ENCODE data around the gene CSAG2.
"Not testable (repeated sequence)": the region's sequence is repeated elsewhere in the genome, so short reads cannot be mapped to it uniquely, and the experiment has no call there.

The CSAG2 gene

GRCh38 chrX:152709173-152709572, at the start of gene CSAG2:
CSAG2 (minus strand) TSS chrX:152709273; CDS start chrX:152709112, 161 bp downstream.
- in situ Hi-C loops (cut with HindIII; ENCODE audit: low sequenced_read_pairs): not testable (repeated sequence)

GRCh38 chrX:152754871-152755270, 45.8 kb upstream of the CSAG2 start:
- in situ Hi-C loops (cut with HindIII; ENCODE audit: low sequenced_read_pairs): not testable (repeated sequence)

GRCh38 chrX:152753686-152754650, 44.9 kb upstream of the CSAG2 start, which contains the start of gene MAGEA2:
MAGEA2 (minus strand) TSS chrX:152753842; CDS start chrX:152751363, 2,479 bp downstream.
- in situ Hi-C loops (cut with HindIII; ENCODE audit: low sequenced_read_pairs): not testable (repeated sequence)

- in situ Hi-C loops (cut with HindIII; ENCODE audit: low sequenced_read_pairs): no loop called here
These were observed 29.5 kb upstream of the CSAG2 start for GRCh38 chrX:152738560-152738959.

- in situ Hi-C loops (cut with HindIII; ENCODE audit: low sequenced_read_pairs): not testable (repeated sequence)
These were observed 27.5 kb upstream of the CSAG2 start for GRCh38 chrX:152736528-152736927.

GRCh38 chrX:152735860-152736511, 26.9 kb upstream of the CSAG2 start:
- in situ Hi-C loops (cut with HindIII; ENCODE audit: low sequenced_read_pairs): no loop called here

DNA sequence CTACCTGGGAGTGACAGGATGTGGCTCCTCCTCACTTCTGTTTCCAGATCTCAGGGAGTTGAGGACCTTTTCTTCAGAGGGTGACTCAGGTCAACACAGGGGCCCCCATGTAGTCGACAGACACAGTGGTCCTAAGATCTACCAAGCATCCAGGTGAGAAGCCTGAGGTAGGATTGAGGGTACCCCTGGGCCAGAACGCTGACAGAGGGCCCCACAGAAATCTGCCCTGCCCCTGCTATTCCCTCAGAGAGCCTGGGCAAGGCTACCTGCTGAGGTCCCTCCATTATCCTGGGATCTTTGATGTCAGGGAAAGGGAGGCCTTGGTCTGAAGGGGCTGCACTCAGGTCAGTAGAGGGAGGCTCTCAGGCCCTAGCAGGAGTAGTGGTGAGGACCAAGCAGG, 26.0 kb upstream of the CSAG2 start:
- in situ Hi-C loops (cut with HindIII; ENCODE audit: low sequenced_read_pairs): no loop called here

DNA sequence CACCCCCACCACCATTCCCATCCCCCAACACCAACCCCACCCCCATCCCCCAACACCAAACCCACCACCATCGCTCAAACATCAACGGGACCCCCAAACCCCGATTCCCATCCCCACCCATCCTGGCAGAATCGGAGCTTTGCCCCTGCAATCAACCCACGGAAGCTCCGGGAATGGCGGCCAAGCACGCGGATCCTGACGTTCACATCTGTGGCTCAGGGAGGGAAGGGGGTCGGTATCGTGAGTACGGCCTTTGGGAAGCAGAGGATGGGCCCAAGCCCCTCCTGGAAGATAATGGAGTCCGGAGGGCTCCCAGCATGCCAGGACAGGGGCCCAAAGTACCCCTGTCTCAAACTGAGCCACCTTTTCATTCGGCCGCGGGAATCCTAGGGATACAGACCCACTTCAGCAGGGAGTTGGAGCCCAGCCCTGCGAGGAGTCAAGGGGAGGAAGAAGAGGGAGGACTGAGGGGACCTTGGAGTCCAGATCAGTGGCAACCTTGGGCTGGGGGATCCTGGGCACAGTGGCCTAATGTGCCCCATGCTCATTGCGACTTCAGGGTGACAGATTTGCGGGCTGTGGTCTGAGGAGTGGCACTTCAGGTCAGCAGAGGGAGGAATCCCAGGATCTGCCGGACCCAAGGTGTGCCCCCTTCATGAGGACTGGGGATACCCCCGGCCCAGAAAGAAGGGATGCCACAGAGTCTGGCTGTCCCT, 25.2 kb upstream of the CSAG2 start:
- in situ Hi-C loops (cut with HindIII; ENCODE audit: low sequenced_read_pairs): not testable (repeated sequence)

DNA sequence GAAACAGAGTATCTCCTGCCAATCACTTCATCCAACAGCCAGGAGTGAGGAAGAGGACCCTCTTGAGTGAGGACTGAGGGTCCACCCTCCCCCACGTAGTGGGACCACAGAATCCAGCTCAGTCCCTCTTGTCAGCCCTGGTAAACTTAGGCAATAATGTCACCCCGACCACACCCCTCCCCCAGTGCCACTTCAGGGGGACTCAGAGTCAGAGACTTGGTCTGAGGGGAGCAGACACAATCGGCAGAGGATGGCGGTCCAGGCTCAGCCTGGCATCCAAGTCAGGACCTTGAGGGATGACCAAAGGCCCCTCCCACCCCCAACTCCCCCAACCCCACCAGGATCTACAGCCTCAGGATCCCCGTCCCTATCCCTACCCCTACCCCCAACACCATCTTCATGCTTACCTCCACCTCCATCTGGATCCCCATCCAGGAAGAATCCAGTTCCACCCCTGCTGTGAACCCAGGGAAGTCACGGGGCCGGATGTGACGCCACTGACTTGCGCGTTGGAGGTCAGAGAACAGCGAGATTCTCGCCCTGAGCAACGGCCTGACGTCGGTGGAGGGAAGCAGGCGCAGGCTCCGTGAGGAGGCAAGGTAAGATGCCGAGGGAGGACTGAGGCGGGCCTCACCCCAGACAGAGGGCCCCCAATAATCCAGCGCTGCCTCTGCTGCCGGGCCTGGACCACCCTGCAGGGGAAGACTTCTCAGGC, 24.3 kb upstream of the CSAG2 start, which contains the start of the genes CSAG1 and MAGEA12:
Gene CSAG1 (minus strand): TSS at position 461 of the 715 bp plus-strand sequence. CDS start 1,261 bp downstream, outside the sequence.
Gene MAGEA12 (plus strand): TSS at position 497 of the 715 bp plus-strand sequence. CDS start 2,405 bp downstream, outside the sequence.
- in situ Hi-C loops (cut with HindIII; ENCODE audit: low sequenced_read_pairs): no loop called here

GRCh38 chrX:152725409-152725808, 16.3 kb upstream of the CSAG2 start:
- in situ Hi-C loops (cut with HindIII; ENCODE audit: low sequenced_read_pairs): no loop called here

GRCh38 chrX:152713815-152714787, 5.0 kb upstream of the CSAG2 start, which contains the start of gene MAGEA2B:
MAGEA2B (plus strand) TSS chrX:152714628; CDS start chrX:152717107, 2,479 bp downstream.
- in situ Hi-C loops (cut with HindIII; ENCODE audit: low sequenced_read_pairs): not testable (repeated sequence)

DNA sequence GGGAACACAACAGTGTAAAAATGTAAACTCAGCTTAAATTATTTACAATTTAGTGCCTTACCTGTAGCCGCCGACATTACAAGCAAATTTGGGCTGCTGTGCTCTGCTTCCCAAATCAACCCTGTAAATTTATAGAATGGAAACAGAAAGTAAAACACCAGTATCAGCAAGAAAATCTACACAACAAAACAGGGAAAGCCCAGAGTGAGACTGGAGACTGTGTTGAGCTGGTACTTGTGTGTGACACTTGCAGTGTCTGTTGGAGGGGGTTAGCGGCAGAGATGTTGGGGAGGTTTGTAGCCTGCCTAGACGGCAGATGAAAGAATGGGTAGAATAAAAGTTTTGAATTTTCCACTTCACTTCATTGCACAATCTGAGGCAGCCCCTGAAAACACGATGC, 4.1 kb upstream of the CSAG2 start:
- in situ Hi-C loops (cut with HindIII; ENCODE audit: low sequenced_read_pairs): not testable (repeated sequence)

DNA sequence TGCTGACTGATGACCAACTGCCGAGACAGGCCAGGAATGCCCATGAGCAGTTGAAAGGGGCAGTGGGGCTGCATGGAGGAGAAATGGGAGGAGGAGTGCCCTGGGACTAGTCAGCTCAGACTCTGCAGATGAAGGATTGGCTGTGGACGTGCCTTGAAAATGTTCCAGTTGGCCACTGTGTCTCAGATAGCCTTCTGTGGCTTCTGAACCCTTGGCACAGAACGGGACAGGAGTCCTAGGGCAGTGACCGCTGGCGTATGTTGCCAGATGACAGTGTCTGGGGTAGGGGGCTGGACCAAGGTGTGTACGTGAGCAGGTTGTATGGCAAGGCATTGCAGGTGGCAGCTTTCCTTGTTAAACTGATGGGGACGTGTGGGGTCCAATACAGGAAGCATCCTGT, 2.6 kb downstream of the CSAG2 start:
- in situ Hi-C loops (cut with HindIII; ENCODE audit: low sequenced_read_pairs): not testable (repeated sequence)

DNA sequence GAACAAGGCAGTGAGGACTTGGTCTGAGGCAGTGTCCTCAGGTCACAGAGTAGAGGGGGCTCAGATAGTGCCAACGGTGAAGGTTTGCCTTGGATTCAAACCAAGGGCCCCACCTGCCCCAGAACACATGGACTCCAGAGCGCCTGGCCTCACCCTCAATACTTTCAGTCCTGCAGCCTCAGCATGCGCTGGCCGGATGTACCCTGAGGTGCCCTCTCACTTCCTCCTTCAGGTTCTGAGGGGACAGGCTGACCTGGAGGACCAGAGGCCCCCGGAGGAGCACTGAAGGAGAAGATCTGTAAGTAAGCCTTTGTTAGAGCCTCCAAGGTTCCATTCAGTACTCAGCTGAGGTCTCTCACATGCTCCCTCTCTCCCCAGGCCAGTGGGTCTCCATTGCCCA, 8.7 kb downstream of the CSAG2 start:
- in situ Hi-C loops (cut with HindIII; ENCODE audit: low sequenced_read_pairs): not testable (repeated sequence)

DNA sequence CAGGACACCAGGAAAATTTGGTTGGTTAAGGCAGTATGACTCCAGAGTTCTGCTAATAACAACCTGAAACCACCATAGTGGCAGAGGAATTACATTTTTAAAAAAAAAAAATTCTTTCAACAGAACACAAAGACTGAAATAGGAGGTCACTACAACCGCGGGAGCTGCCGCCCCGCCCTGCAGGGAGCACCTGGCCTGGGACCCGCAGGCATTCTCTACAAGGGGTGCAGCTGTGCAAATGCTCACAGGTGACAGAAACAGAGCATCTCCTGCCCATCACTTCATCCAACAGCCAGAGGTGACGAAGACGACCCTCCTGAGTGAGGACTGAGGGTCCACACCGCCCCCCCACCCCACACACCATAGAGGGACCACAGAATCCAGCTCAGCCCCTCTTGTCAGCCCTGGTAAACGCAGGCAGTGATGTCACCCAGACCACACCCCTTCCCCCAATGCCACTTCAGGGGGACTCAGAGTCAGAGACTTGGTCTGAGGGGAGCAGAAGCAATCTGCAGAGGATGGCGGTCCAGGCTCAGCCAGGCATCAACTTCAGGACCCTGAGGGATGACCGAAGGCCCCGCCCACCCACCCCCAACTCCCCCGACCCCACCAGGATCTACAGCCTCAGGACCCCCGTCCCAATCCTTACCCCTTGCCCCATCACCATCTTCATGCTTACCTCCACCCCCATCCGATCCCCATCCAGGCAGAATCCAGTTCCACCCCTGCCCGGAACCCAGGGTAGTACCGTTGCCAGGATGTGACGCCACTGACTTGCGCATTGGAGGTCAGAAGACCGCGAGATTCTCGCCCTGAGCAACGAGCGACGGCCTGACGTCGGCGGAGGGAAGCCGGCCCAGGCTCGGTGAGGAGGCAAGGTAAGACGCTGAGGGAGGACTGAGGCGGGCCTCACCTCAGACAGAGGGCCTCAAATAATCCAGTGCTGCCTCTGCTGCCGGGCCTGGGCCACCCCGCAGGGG, 10.8 kb downstream of the CSAG2 start, which contains the start of gene MAGEA3:
Gene MAGEA3 (plus strand): TSS at position 843 of the 980 bp plus-strand sequence. CDS start 2,039 bp downstream, outside the sequence.
- in situ Hi-C loops (cut with HindIII; ENCODE audit: low sequenced_read_pairs): not testable (repeated sequence)

DNA sequence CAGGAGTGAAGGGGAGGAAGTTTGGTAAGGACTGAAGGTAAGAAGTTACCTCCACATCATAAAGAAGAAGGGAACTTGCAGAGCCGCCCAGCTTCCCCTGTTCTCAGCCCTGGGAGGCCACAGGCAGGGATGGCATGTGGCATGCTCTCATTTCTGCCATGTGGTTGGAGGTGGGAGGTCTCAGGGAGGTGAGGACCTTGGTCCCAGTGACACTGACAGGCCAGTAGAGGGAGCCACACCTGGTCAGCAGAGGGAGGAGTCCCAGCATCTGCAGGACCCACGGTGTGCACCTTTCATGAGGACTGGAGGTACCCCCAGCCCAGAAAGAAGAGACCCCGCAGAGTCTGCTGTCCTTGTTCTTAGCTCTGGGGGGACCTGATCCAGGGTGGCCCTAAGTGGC, 28.1 kb downstream of the CSAG2 start:
- in situ Hi-C loops (cut with HindIII; ENCODE audit: low sequenced_read_pairs): not testable (repeated sequence)

DNA sequence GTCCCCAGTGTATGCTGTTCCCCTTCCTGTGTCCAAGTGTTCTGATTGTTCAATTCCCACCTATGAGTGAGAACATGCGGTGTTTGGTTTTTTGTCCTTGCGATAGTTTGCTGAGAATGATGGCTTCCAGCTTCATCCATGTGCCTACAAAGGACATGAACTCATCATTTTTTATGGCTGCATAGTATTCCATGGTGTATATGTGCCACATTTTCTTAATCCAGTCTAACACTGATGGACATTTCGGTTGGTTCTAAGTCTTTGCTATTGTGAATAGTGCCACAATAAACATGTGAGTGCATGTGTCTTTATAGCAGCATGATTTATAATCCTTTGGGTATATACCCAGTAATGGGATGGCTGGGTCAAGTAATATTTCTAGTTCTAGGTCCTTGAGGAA, 34.4 kb downstream of the CSAG2 start:
- in situ Hi-C loops (cut with HindIII; ENCODE audit: low sequenced_read_pairs): not testable (repeated sequence)

DNA sequence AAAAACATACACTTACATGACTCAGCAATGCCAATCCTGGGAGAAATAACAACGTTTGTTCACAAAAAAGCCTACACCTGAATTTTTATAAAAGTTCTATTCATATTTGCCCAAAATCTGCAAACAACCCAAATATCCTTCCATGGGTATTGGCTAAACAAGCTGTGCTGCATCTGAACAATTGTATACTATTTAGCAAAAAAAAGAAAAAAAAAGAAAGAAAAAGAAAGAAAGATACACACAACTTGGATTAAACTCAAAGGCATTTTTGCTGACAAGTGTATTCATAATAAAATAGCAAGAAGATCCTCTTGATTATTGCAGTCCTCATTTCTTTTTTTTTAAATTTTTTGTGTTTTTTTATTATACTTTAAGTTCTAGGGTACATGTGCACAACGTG, 34.9 kb downstream of the CSAG2 start:
- in situ Hi-C loops (cut with HindIII; ENCODE audit: low sequenced_read_pairs): no loop called here
